H9 (cell line): ENCODE data around the gene FGFR3. TPM values are rescaled to one million over a fixed set of nuclear protein-coding genes. Genes with fewer than 3 reads are reported as not detected.
A peak's percentile ranks its signal among the peaks of the same experiment; 100 is the strongest.

Experiments
- DNase-seq: peaks from one replicate; pipeline ENCODE4 v3.0.0-alpha.2; 2017
- H2AFZ ChIP-seq: one replicate; pipeline ENCODE4 v1.6.1; 2013; ENCODE audit warnings: mild to moderate bottlenecking, low read length, control low read depth, moderate library complexity
- H2AK5ac ChIP-seq: 2 replicates; pipeline ENCODE4 v1.6.1; 2013; ENCODE audit warnings: low read length, control low read depth, mixed read lengths; ENCODE audit not compliant: insufficient read length
- H2BK120ac ChIP-seq: one replicate; pipeline ENCODE4 v1.6.1; 2013; ENCODE audit warnings: low read depth, mild to moderate bottlenecking, low read length, control low read depth, inconsistent platforms; ENCODE audit not compliant: poor library complexity, severe bottlenecking
- H2BK12ac ChIP-seq: 2 replicates; pipeline ENCODE4 v1.6.1; 2013; ENCODE audit warnings: low read length, control low read depth, mixed read lengths, low read depth; ENCODE audit not compliant: insufficient read length
- H2BK15ac ChIP-seq: 2 replicates; pipeline ENCODE4 v1.6.1; 2013; ENCODE audit warnings: low read depth, low read length, control low read depth
- H2BK20ac ChIP-seq: one replicate; pipeline ENCODE4 v1.6.1; 2013; ENCODE audit warnings: low read depth, mild to moderate bottlenecking, low read length, control low read depth, inconsistent platforms; ENCODE audit not compliant: poor library complexity, severe bottlenecking
- H2BK5ac ChIP-seq: 2 replicates; pipeline ENCODE4 v1.6.1; 2013; ENCODE audit warnings: low read length, control low read depth, mixed read lengths; ENCODE audit not compliant: insufficient read length
- H3K14ac ChIP-seq: 2 replicates; pipeline ENCODE4 v1.6.1; 2013; ENCODE audit warnings: low read length, control low read depth; ENCODE audit not compliant: insufficient read depth
- H3K18ac ChIP-seq: 2 replicates; pipeline ENCODE4 v1.6.1; 2013; ENCODE audit warnings: low read depth, mild to moderate bottlenecking, mixed read lengths, low read length, control low read depth; ENCODE audit not compliant: insufficient read length
- H3K23ac ChIP-seq: 2 replicates; pipeline ENCODE4 v1.6.1; 2013; ENCODE audit warnings: low read length, control low read depth, mixed read lengths, low read depth; ENCODE audit not compliant: insufficient read length
- H3K23me2 ChIP-seq: 2 replicates; pipeline ENCODE4 v1.6.1; 2013; ENCODE audit warnings: low read depth, mild to moderate bottlenecking, mixed read lengths, low read length, control low read depth; ENCODE audit not compliant: insufficient read length, poor library complexity, severe bottlenecking
- H3K27ac ChIP-seq: 2 replicates; pipeline ENCODE4 v1.5.1; 2013; ENCODE audit warnings: low read length, control low read depth, mixed read lengths, low read depth; ENCODE audit not compliant: insufficient read length
- H3K27me3 ChIP-seq: 2 replicates; pipeline ENCODE4 v1.6.1; 2013; ENCODE audit warnings: low read length, control low read depth, inconsistent platforms; ENCODE audit not compliant: insufficient read depth
- H3K4ac ChIP-seq: 2 replicates; pipeline ENCODE4 v1.6.1; 2013; ENCODE audit warnings: low read depth, mild to moderate bottlenecking, control low read depth, inconsistent platforms, low read length, moderate library complexity
- H3K4me1 ChIP-seq: 2 replicates; pipeline ENCODE4 v1.6.1; 2013; ENCODE audit warnings: low read length, control low read depth, inconsistent platforms; ENCODE audit not compliant: insufficient read depth
- H3K4me2 ChIP-seq: 2 replicates; pipeline ENCODE4 v1.6.1; 2013; ENCODE audit warnings: low read length, control low read depth, mixed read lengths; ENCODE audit not compliant: insufficient read length, insufficient read depth
- H3K56ac ChIP-seq: 2 replicates; pipeline ENCODE4 v1.6.1; 2013; ENCODE audit warnings: low read depth, mild to moderate bottlenecking, mixed read lengths, low read length, control low read depth; ENCODE audit not compliant: insufficient read length
- H3K79me1 ChIP-seq: 2 replicates; pipeline ENCODE4 v1.6.1; 2013; ENCODE audit warnings: low read depth, mild to moderate bottlenecking, moderate library complexity, low read length, control low read depth, inconsistent platforms; ENCODE audit not compliant: insufficient read depth, poor library complexity, severe bottlenecking
- H3K79me2 ChIP-seq: 2 replicates; pipeline ENCODE4 v1.6.1; 2013; ENCODE audit warnings: low read length, control low read depth, inconsistent platforms; ENCODE audit not compliant: insufficient read depth
- H3K9ac ChIP-seq: 2 replicates; pipeline ENCODE4 v1.6.1; 2013; ENCODE audit warnings: low read length, control low read depth, mixed read lengths; ENCODE audit not compliant: insufficient read length; ENCODE audit errors: extremely low read depth
- H3K9me3 ChIP-seq: one replicate; pipeline ENCODE4 v1.6.1; 2013; ENCODE audit warnings: low read depth, low read length, inconsistent platforms; ENCODE audit not compliant: control insufficient read depth
- H3T11ph ChIP-seq: one replicate; pipeline ENCODE4 v1.6.1; 2013; ENCODE audit warnings: mild to moderate bottlenecking, low read length, control low read depth, inconsistent platforms
- H4K20me1 ChIP-seq: one replicate; pipeline ENCODE4 v1.6.1; 2013; ENCODE audit not compliant: control insufficient read depth, insufficient read length, insufficient read depth
- H4K5ac ChIP-seq: 2 replicates; pipeline ENCODE4 v1.6.1; 2013; ENCODE audit warnings: low read depth, mild to moderate bottlenecking, mixed read lengths, low read length, control low read depth; ENCODE audit not compliant: insufficient read length
- H4K8ac ChIP-seq: replicated peaks from 2 replicates; pipeline ENCODE4 v1.6.1; 2013; ENCODE audit warnings: low read length, control low read depth, mixed read lengths, low read depth; ENCODE audit not compliant: insufficient read length
- H4K91ac ChIP-seq: 2 replicates; pipeline ENCODE4 v1.6.1; 2013; ENCODE audit warnings: low read depth, mild to moderate bottlenecking, moderate library complexity, mixed read lengths, low read length, control low read depth; ENCODE audit not compliant: insufficient read length
- H3K27ac Mint-ChIP-seq, 3 experiments: 2 replicates in 2 of 3; 3 replicates in 1 of 3; pipeline ENCODE4 v1.8.0; 2020 to 2021; ENCODE audit warnings: mixed read lengths in 3 of 3, mild to moderate bottlenecking in 1 of 3, moderate library complexity in 1 of 3
- H3K27me3 Mint-ChIP-seq: 2 replicates; pipeline ENCODE4 v1.8.0; 2021; ENCODE audit warnings: low read depth, mild to moderate bottlenecking, moderate library complexity, mixed read lengths
- H3K36me3 Mint-ChIP-seq, 3 experiments: 2 replicates in 2 of 3; 3 replicates in 1 of 3; pipeline ENCODE4 v1.8.0; 2020 to 2021; ENCODE audit warnings: low read depth in 3 of 3, mixed read lengths in 3 of 3; ENCODE audit not compliant: insufficient read depth in 1 of 3
- H3K4me1 Mint-ChIP-seq, 2 experiments: 2 replicates each; pipeline ENCODE4 v1.8.0; 2020; ENCODE audit warnings: mixed read lengths in 2 of 2
- H3K4me3 Mint-ChIP-seq, 2 experiments: 2 replicates in 1 of 2; 3 replicates in 1 of 2; pipeline ENCODE4 v1.8.0; 2020 to 2021; ENCODE audit warnings: mild to moderate bottlenecking in 2 of 2, mixed read lengths in 2 of 2, moderate library complexity in 1 of 2
- H3K9me3 Mint-ChIP-seq, 2 experiments: 2 replicates in 1 of 2; 3 replicates in 1 of 2; pipeline ENCODE4 v1.8.0; 2020; ENCODE audit warnings: mild to moderate bottlenecking in 2 of 2, mixed read lengths in 2 of 2, moderate library complexity in 1 of 2
- WGBS: extraction: QIAGEN DNeasy Blood & Tissue Kit; methylation state at CpG from one replicate; pipeline ENCODE4 v1.1.7; 2013; ENCODE audit warnings: missing lambda C conversion rate, low lambda C conversion rate, mixed read lengths; ENCODE audit not compliant: insufficient read length; ENCODE audit errors: extremely low coverage; 5-methylcytosine and 5-hydroxymethylcytosine counted together
- total RNA-seq: library from RNA; stranded (reverse); gene quantifications from 2 replicates; pipeline ENCODE4 v1.2.1, GENCODE V29; 2021
- TF ChIP-seq, protein P1 (sequence below): fragments of 200-600 bp; sonication (generic); conservative IDR thresholded peaks from 3 replicates; pipeline ENCODE4 v1.8.0; 2021; ENCODE audit warnings: antibody characterized with exemption, mild to moderate bottlenecking

FGFR3 gene
- total RNA-seq, 1 experiment from 2014 or later: 75.7 TPM

DNA sequence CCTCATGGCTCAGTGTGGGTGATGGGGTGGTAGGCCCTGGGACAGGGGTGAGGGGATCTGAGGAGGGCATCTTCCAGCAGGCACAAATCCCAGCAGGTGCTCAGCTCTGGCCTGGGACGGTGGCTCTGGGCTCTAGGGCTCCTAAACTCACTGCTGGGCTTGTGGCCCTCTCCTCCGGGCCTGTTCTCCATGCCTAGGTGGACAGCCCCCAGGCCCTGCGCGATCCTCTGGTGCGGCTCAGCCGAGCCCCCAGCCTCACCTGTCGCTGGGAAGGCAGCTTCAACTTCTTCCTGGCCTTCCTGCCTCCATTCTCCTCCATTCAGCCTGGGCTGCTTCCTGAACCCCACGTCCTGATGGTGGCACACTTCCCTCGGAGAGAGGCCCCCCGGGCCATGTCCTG, 19.3 kb upstream of the FGFR3 start:
- H2BK12ac ChIP-seq: no peak overlapping the region
- no peaks in the 10 kb centered on the region for H3K23me2 ChIP-seq
- H3K14ac ChIP-seq: no peak overlapping the region
- no peak overlapping the region for H2BK20ac ChIP-seq
- H3K9me3 ChIP-seq: no peaks in the 10 kb centered on the region
- H3K4me1 ChIP-seq: peaks cover 2% of the 10 kb centered on the region; the same call in 1 of the 2 replicates
- H3K4me1 Mint-ChIP-seq: peaks cover 19 to 39% of the 10 kb centered on the region in 2 experiments
- WGBS: no CpG with 5 or more reads among the region's 10 CpGs
- no peaks in the 10 kb centered on the region for H3K27me3 ChIP-seq
- H2AK5ac ChIP-seq: no peak overlapping the region
- H4K91ac ChIP-seq: no peak overlapping the region
- no peak overlapping the region for H3K4me2 ChIP-seq
- H3K23ac ChIP-seq: no peak overlapping the region
- no peak overlapping the region for H4K8ac ChIP-seq
- no peak overlapping the region for H3K18ac ChIP-seq
- H3T11ph ChIP-seq: no peak overlapping the region
- H3K4ac ChIP-seq: no peak overlapping the region
- H3K9me3 Mint-ChIP-seq: no peaks in the 10 kb centered on the region
- H3K9ac ChIP-seq: no peak overlapping the region
- no peak overlapping the region for H2AFZ ChIP-seq
- H3K79me2 ChIP-seq: no peaks in the 10 kb centered on the region
- H3K36me3 Mint-ChIP-seq: no peaks in the 10 kb centered on the region
- TF ChIP-seq, protein P1, sequence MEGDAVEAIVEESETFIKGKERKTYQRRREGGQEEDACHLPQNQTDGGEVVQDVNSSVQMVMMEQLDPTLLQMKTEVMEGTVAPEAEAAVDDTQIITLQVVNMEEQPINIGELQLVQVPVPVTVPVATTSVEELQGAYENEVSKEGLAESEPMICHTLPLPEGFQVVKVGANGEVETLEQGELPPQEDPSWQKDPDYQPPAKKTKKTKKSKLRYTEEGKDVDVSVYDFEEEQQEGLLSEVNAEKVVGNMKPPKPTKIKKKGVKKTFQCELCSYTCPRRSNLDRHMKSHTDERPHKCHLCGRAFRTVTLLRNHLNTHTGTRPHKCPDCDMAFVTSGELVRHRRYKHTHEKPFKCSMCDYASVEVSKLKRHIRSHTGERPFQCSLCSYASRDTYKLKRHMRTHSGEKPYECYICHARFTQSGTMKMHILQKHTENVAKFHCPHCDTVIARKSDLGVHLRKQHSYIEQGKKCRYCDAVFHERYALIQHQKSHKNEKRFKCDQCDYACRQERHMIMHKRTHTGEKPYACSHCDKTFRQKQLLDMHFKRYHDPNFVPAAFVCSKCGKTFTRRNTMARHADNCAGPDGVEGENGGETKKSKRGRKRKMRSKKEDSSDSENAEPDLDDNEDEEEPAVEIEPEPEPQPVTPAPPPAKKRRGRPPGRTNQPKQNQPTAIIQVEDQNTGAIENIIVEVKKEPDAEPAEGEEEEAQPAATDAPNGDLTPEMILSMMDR: no peak
- no peak overlapping the region for H2BK120ac ChIP-seq
- H2BK5ac ChIP-seq: no peak overlapping the region
- no peaks in the 10 kb centered on the region for H4K20me1 ChIP-seq
- H3K79me1 ChIP-seq: no peaks in the 10 kb centered on the region
- no peak overlapping the region for H3K4me3 Mint-ChIP-seq
- peaks cover 5% of the 10 kb centered on the region for H3K27me3 Mint-ChIP-seq
- H3K27ac ChIP-seq: no peak overlapping the region
- no peak for DNase-seq
- H3K27ac Mint-ChIP-seq: peak overlapping the region in 1 of 3 experiments; percentile 44; a peak in 1 of 7 replicates
- no peak overlapping the region for H3K56ac ChIP-seq
- no peak overlapping the region for H4K5ac ChIP-seq
- H2BK15ac ChIP-seq: no peak overlapping the region
